Caki2 (cell line): ENCODE measurements around the gene PIM3. TPM values are rescaled to one million over a fixed set of nuclear protein-coding genes. Genes with fewer than 3 reads are reported as not detected.

ENCODE experiments used
- DNase-seq: peaks from one replicate; pipeline ENCODE4 v3.0.0-alpha.2; 2015; ENCODE audit warnings: low read depth
- in situ Hi-C: cut with HindIII; loops from 2 replicates; pipeline ENCODE4 v1.10.0; 2016; ENCODE audit warnings: low sequenced_read_pairs, low pct_unique_long_range_greater_than_20kb, mixed read lengths
- total RNA-seq: library from RNA; depleted of rRNA; stranded (reverse); fragments of >200 nt; shearing (Covaris generic); gene quantifications from 2 replicates; pipeline ENCODE4 v1.2.3, GENCODE V29; 2014; ENCODE audit warnings: low replicate concordance; rRNA removed

PIM3 gene
- total RNA-seq, 1 experiment from 2014 or later = 142 TPM

- DNase-seq = no peak
- in situ Hi-C loops = no loop called here
Measured at GRCh38 chr22:50007057-50007511, 46.5 kb downstream of the PIM3 start.

GRCh38 chr22:50008151-50009040 is 47.8 kb downstream of the PIM3 start:
- no peak for DNase-seq
- in situ Hi-C loops = no loop called here

GRCh38 chr22:50009251-50009650 is 48.7 kb downstream of the PIM3 start:
- no peak for DNase-seq
- in situ Hi-C loops = no loop called here

- in situ Hi-C loops = no loop called here
- no peak for DNase-seq
Measured at GRCh38 chr22:50009765-50010675, 49.4 kb downstream of the PIM3 start.

- in situ Hi-C loops = no loop called here
Measured at GRCh38 chr22:50010676-50011446, 50.3 kb downstream of the PIM3 start.

GRCh38 chr22:50011447-50012210 is 51.1 kb downstream of the PIM3 start:
- in situ Hi-C loops = no loop called here
- DNase-seq = no peak

More at GRCh38 chr22:50010676-50011446, 50.3 kb downstream of the PIM3 start:
- DNase-seq = no peak

GRCh38 chr22:50012211-50013181 is 51.9 kb downstream of the PIM3 start, which contains the start of gene IL17REL:
TSS of gene IL17REL (minus strand) at chr22:50012765. CDS start at chr22:50012646, 119 bp downstream.
- no peak for DNase-seq
- in situ Hi-C loops = no loop called here

Other genes with a start within 250 kb of the PIM3 start
- gene BRD1, start 132.9 kb upstream of the PIM3 start, total RNA-seq = 23.4 and 28.1 TPM in 2 replicates
- gene ZBED4, start 106.9 kb upstream of the PIM3 start, total RNA-seq = 8.8 and 13.7 TPM in 2 replicates
- 39.1 and 45.1 TPM in 2 replicates for gene ALG12, start 42.3 kb upstream of the PIM3 start, total RNA-seq
- gene CRELD2, start 42.1 kb upstream of the PIM3 start, total RNA-seq = 44.7 and 60.4 TPM in 2 replicates
- not detected in 2 replicates for gene IL17REL, start 52.0 kb downstream of the PIM3 start, total RNA-seq
- gene TTLL8, start 97.5 kb downstream of the PIM3 start, total RNA-seq = not detected in 2 replicates
- not detected in 2 replicates for gene MLC1, start 124.7 kb downstream of the PIM3 start, total RNA-seq
- not detected in 2 replicates for gene MOV10L1, start 129.2 kb downstream of the PIM3 start, total RNA-seq
- 18.0 and 19.5 TPM in 2 replicates for gene PANX2, start 210.0 kb downstream of the PIM3 start, total RNA-seq
- 82.4 and 89.0 TPM in 2 replicates for gene TRABD, start 225.1 kb downstream of the PIM3 start, total RNA-seq
- gene SELENOO, start 240.2 kb downstream of the PIM3 start, total RNA-seq = 54.0 and 61.6 TPM in 2 replicates